NB4 (cell line): ENCODE measurements around the gene MT1E.

ENCODE experiments used
- DNase-seq: peaks from one replicate; pipeline ENCODE4 v3.0.0; 2010; ENCODE audit warnings: low read depth
- H3K4me3 ChIP-seq: one replicate; pipeline ENCODE4 v1.5.1; 2011; ENCODE audit warnings: mild to moderate bottlenecking, low read depth, low read length, moderate library complexity
- MYC ChIP-seq: IDR thresholded peaks from 2 replicates; pipeline ENCODE4 v1.6.1; 2011; ENCODE audit warnings: low read depth, low read length
- POLR2A ChIP-seq: IDR thresholded peaks from 2 replicates; pipeline ENCODE4 v1.6.1; 2011; ENCODE audit warnings: mild to moderate bottlenecking; ENCODE audit not compliant: insufficient read length; ENCODE audit errors: extremely low read depth
- TF ChIP-seq, protein P1 (sequence below): IDR thresholded peaks from 2 replicates; pipeline ENCODE4 v1.6.1; 2011; ENCODE audit warnings: low read depth, low read length
- TF ChIP-seq, protein P2 (sequence below): IDR thresholded peaks from one replicate; pipeline ENCODE4 v1.5.1; 2012; ENCODE audit warnings: low read depth, low read length

The MT1E gene

DNA sequence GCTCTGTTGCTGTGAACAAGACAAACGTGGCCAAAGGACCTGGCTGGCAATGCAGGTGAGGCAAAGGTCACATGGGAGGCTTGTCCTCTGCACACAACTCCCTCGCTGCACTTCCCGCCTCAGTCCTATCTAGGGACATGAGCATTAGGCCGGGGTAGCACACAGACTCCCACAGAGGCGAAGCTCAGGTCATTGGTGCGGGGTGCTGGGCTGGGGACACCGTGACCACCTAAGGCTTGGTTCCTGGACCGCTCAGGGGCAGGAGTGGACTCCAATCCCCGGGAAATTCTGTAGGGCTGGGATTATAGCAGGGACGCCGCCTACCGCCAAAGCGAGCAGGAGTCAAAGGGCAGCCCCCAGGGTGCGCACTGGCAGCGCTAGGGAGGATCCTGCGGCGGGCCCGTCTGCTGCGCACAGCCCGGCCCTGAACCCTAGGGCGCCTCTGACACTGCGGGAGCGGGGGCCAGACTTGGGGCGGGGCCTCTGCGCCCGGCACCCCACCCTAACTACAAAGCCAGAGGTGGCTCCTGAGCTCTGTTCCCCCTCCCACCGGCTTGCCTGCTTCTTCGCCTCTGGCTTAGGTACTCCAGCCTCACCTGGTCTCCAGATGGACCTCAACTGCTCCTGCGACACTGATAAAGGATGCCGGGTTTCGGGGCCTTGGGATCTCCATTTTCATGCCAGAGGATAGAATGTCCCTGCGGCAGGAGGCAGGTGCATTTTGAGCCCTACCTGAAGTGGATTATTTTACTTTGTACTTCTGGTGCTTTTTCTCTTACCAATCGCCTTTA lies 22.3 kb downstream of the MT1E start:
- DNase-seq = no peak
- no peak overlapping the region for H3K4me3 ChIP-seq
- TF ChIP-seq, protein P1, sequence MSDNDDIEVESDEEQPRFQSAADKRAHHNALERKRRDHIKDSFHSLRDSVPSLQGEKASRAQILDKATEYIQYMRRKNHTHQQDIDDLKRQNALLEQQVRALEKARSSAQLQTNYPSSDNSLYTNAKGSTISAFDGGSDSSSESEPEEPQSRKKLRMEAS = no peak
- TF ChIP-seq, protein P2, sequence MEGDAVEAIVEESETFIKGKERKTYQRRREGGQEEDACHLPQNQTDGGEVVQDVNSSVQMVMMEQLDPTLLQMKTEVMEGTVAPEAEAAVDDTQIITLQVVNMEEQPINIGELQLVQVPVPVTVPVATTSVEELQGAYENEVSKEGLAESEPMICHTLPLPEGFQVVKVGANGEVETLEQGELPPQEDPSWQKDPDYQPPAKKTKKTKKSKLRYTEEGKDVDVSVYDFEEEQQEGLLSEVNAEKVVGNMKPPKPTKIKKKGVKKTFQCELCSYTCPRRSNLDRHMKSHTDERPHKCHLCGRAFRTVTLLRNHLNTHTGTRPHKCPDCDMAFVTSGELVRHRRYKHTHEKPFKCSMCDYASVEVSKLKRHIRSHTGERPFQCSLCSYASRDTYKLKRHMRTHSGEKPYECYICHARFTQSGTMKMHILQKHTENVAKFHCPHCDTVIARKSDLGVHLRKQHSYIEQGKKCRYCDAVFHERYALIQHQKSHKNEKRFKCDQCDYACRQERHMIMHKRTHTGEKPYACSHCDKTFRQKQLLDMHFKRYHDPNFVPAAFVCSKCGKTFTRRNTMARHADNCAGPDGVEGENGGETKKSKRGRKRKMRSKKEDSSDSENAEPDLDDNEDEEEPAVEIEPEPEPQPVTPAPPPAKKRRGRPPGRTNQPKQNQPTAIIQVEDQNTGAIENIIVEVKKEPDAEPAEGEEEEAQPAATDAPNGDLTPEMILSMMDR = no peak
- no peak for TF ChIP-seq MYC
- no peak for TF ChIP-seq POLR2A

DNA sequence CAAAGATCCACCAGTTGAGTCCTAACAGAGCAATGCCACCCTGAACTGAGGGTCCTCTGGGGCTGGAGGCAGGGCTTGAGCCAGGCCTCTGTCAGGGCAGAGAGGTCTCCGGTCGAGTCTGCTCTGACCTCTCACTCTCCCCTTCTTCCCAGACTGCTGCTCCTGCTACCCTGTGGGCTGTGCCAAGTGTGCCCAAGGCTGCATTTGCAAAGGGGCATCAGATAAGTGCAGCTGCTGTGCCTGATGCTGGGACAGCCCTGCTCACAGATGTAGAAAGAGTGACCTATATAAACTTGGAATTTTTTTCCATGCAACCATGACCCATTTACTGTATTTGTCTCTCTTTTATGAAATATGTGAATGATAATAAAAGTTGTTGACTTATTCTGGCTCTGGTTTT lies 23.7 kb downstream of the MT1E start:
- no peak for DNase-seq
- TF ChIP-seq, protein P2 = no peak
- TF ChIP-seq POLR2A (no peak), MYC (no peak)
- TF ChIP-seq, protein P1 = no peak
- H3K4me3 ChIP-seq = no peak overlapping the region

DNA sequence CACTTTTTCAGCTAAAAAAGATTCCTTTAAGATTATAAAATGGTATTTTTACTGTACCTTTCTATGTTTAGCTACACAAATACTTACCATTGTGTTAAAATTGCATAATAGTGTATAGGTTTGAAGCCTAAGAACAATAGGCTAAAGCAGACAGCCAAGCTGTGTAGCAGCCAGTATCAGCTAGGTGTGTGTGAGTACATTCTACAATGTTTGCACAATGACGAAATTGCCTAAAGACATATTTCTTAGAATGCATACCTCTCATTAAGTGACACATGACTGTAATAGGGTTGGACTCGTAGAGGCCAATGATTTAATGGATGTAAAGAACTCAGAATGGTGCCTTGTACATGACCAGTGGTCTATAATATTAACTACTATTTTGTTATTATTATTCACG lies 24.2 kb downstream of the MT1E start:
- no peak for DNase-seq
- TF ChIP-seq, protein P2 = no peak
- TF ChIP-seq POLR2A = no peak
- no peak for TF ChIP-seq MYC
- TF ChIP-seq, protein P1 = no peak
- no peak overlapping the region for H3K4me3 ChIP-seq

DNA sequence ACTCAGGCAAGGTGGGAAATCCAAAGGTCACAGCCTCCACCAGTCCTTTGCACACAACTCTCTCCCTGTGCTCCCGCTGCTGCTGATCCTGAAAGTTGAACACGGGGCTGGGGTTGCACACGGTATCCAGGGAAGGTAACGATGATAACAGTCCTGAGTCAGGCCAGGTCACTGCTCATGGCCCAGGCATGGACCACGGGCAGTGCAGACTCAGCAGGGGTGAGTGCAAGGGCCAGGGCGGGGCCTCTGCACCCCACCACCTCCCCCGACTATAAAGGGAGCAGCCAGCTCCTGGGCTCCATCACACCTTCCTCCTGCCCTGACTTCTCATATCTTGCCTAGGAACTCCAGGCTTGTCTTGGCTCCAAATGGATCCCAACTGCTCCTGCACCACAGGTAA lies 26.0 kb downstream of the MT1E start, which contains the start of gene MT1B:
Gene MT1B, plus strand, starts transcription at position 301 of the 400 bp plus-strand sequence. Its CDS starts 68 bp downstream, at position 369.
- no peak within 1 kb of the TSS for H3K4me3 ChIP-seq
- TF ChIP-seq MYC (no peak), POLR2A (no peak)
- TF ChIP-seq, protein P2 = no peak
- TF ChIP-seq, protein P1 = no peak
- DNase-seq = no peak

DNA sequence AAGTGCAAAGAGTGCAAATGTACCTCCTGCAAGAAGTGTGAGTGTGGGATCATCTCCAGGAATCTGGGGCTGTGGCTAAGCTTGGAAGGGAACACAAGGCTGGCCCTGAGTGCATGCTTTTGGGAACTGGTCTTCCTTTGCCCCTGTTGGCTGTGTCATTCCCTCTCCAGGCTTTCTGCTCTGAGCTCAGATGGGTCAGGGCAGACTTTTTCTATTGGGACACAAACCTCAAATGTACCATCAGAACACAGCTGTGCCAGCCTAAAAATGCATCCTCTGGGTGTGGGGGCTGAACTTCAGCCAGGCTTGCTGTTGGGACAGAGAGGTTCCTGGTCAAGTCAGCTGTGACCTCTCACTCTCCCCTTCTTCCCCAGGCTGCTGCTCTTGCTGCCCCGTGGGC lies 27.0 kb downstream of the MT1E start:
- TF ChIP-seq, protein P2 = no peak
- no peak for TF ChIP-seq MYC
- TF ChIP-seq, protein P1 = no peak
- no peak for TF ChIP-seq POLR2A
- no peak overlapping the region for H3K4me3 ChIP-seq
- no peak for DNase-seq

DNA sequence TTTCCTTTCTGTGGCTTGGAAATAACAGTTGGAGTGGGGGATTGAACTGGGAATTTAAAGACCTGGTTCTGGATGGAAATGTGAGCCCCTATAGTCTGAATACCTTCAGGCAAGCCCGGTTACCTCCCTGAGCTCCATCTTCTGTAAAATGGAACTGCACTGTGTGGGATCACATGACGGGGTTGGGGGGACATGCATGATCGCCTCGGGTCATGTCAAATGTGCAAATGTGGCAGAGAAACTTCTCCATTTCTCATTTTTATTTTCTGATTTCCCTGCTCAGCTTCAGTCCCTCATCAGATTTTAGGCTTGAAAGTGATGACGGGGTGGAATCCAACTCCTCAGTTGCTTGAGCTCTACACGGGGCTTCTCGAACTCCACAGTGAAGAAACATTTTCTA lies 27.6 kb downstream of the MT1E start:
- no peak for TF ChIP-seq MYC
- H3K4me3 ChIP-seq = no peak overlapping the region
- no peak for DNase-seq
